GM12891 (cell line): ENCODE data around the gene SLC22A1.
"Not testable (repeated sequence)": the region's sequence is repeated elsewhere in the genome, so short reads cannot be mapped to it uniquely, and the experiment has no call there.

ENCODE experiments used
- DNase-seq: peaks from one replicate; pipeline ENCODE4 v3.0.0; 2011; ENCODE audit warnings: low spot score; ENCODE audit not compliant: insufficient read length
- FAIRE-seq: peaks from 2 replicates; lab custom pipeline; 2011; peaks lifted over from hg19 to GRCh38; lab: Jason Lieb, UNC
- PAX5 ChIP-seq: IDR thresholded peaks from 2 replicates; pipeline ENCODE4 v1.6.1; 2011; ENCODE audit warnings: low read length, moderate library complexity, mild to moderate bottlenecking; ENCODE audit not compliant: insufficient read depth, severe bottlenecking
- POLR2A ChIP-seq: IDR thresholded peaks from 2 replicates; pipeline ENCODE4 v1.6.1; 2011; ENCODE audit warnings: low read depth, low read length, control low read depth
- POLR2AphosphoS5 ChIP-seq: IDR thresholded peaks from 2 replicates; pipeline ENCODE4 v1.6.1; 2011; ENCODE audit warnings: low read depth, low read length, control low read depth
- POU2F2 ChIP-seq: IDR thresholded peaks from 2 replicates; pipeline ENCODE4 v1.6.1; 2011; ENCODE audit warnings: low read depth, mild to moderate bottlenecking, control low read depth, low read length, moderate library complexity
- SPI1 ChIP-seq: IDR thresholded peaks from 2 replicates; pipeline ENCODE4 v1.6.1; 2011; ENCODE audit warnings: low read depth, low read length, control low read depth
- TAF1 ChIP-seq: IDR thresholded peaks from 2 replicates; pipeline ENCODE4 v1.6.1; 2011; ENCODE audit warnings: low read depth, low read length, control low read depth

SLC22A1 gene

GRCh38 chr6:160137130-160137988 lies 15.7 kb downstream of the SLC22A1 start:
- no peak for TF ChIP-seq SPI1
- no peak for TF ChIP-seq TAF1
- DNase-seq (no peak), FAIRE-seq (no peak)

GRCh38 chr6:160137989-160138835 lies 16.6 kb downstream of the SLC22A1 start:
- peak; percentile 48 for DNase-seq
- TF ChIP-seq POLR2A (no peak), POLR2AphosphoS5 (no peak), SPI1 (no peak), TAF1 (no peak), POU2F2 (no peak), PAX5 (no peak)
- peak; percentile 93 for FAIRE-seq

- DNase-seq (no peak), FAIRE-seq (no peak)
- TF ChIP-seq TAF1 (no peak), POU2F2 (no peak), SPI1 (no peak), POLR2A (no peak), POLR2AphosphoS5 (no peak), PAX5 (no peak)
These were observed 17.3 kb downstream of the SLC22A1 start for GRCh38 chr6:160138839-160139419.

- TF ChIP-seq POU2F2 (no peak), TAF1 (no peak), SPI1 (no peak), PAX5 (no peak)
- no peak for FAIRE-seq
- no peak for DNase-seq
These were observed 17.8 kb downstream of the SLC22A1 start for GRCh38 chr6:160139420-160139851.

DNA sequence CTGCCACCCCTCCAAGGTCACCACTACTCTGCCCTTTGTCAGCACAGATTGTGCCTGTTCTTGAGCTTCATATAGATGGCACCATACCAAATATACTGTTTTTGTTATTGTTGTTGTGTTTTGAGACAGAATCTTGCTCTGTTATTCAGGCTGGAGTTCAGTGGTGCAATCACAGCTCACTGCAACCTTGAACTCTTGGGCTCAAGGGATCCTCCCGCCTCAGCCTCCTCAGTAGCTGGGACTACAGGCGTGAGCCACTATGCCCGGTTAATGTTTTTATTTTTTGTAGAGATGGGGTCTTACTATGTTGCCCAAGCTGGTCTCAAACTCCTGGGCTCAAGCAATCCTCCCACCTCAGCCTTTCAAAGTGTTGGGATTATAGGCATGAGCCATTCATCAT lies 18.9 kb downstream of the SLC22A1 start:
- DNase-seq, FAIRE-seq: not testable (repeated sequence)

- no peak for TF ChIP-seq POU2F2
- no peak for TF ChIP-seq SPI1
- TF ChIP-seq POLR2A: no peak
- no peak for TF ChIP-seq PAX5
- TF ChIP-seq TAF1: no peak
- TF ChIP-seq POLR2AphosphoS5: no peak
- FAIRE-seq (no peak), DNase-seq (no peak)
These were observed 19.5 kb downstream of the SLC22A1 start for GRCh38 chr6:160141001-160141726.

- FAIRE-seq: no peak
- no peak for DNase-seq
- no peak for TF ChIP-seq SPI1
- no peak for TF ChIP-seq POLR2A
- TF ChIP-seq POU2F2: no peak
- TF ChIP-seq PAX5: no peak
- no peak for TF ChIP-seq TAF1
- TF ChIP-seq POLR2AphosphoS5: no peak
These were observed 20.6 kb downstream of the SLC22A1 start for GRCh38 chr6:160142115-160142715.

DNA sequence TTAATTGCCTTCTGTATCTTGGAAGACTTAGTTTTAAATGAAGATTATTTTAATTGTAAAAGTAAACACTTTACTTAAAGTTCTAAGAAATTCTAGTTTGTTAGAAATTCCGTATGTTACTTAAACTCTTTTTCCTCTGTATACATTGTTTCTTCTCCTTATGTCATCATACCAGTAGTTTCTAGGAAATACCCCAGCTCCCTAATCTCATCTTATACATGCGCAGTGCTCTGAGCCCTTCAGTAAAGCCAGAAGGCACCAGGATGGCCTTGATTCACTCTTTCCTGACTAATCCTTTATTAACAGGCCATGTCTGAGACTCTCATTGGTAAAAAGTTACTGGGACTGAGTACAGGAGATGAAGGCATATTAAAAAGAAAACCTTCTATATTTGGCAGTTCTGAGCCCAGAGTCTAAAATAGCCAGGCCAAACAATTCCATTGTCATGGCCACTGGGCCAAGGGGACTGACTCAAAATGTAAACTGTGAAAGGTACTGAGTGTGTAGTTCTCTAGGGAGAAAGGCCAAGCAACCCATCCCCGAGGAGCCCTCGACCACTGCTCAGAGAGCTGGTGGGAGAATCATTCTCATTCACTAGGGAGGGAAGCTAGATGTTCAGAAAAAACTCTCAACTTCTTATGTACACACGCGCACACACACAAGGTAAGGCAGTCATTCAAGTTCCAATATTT lies 25.0 kb downstream of the SLC22A1 start:
- TF ChIP-seq POLR2A (no peak), POLR2AphosphoS5 (no peak)
- no peak for FAIRE-seq
- no peak for DNase-seq

DNA sequence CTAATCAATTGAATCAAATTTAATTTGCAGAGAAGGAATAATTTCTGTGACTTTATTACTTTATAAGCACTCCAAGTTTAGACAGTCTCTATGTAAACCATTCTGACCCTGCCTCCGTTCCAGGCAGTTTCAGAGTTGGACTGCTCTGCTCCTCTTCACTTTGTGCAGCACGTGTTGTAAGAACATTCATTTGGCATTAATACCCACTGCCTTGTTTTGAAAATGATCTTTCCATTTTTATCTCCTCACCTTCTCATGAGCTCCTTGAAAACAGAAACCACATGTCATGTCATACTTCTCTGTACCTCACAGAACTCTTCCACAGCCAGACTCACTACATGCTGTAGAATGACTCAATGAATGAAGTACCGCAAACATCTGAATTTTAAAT lies 25.5 kb downstream of the SLC22A1 start:
- DNase-seq (no peak), FAIRE-seq (no peak)
- TF ChIP-seq TAF1: no peak
- no peak for TF ChIP-seq PAX5
- no peak for TF ChIP-seq SPI1
- no peak for TF ChIP-seq POLR2AphosphoS5
- no peak for TF ChIP-seq POU2F2
